K562 treated with DMSO at 1 percent for 4 hours (cell line): Measurements from ENCODE around the gene ASB4. TPM values are rescaled to one million over a fixed set of nuclear protein-coding genes. Genes with fewer than 3 reads are reported as not detected.

Experiments
- total RNA-seq: library from RNA; unstranded; fragments of 300-600 nt; gene quantifications from 2 replicates; pipeline ENCODE4 v1.2.3, GENCODE V29; 2022; ENCODE audit not compliant: insufficient read depth

ASB4 gene, protein sequence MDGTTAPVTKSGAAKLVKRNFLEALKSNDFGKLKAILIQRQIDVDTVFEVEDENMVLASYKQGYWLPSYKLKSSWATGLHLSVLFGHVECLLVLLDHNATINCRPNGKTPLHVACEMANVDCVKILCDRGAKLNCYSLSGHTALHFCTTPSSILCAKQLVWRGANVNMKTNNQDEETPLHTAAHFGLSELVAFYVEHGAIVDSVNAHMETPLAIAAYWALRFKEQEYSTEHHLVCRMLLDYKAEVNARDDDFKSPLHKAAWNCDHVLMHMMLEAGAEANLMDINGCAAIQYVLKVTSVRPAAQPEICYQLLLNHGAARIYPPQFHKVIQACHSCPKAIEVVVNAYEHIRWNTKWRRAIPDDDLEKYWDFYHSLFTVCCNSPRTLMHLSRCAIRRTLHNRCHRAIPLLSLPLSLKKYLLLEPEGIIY
- not detected in 2 replicates for total RNA-seq

GRCh38 chr7:95485391-95486123 lies at the start of gene ASB4:
ASB4 (plus strand) TSS chr7:95485943; CDS start chr7:95485972, 29 bp downstream.

Other genes starting within 250 kb of the ASB4 start
- not detected in 2 replicates for gene PON1, start 161.4 kb upstream of the ASB4 start, total RNA-seq
- not detected in 2 replicates for gene PON3, start 89.6 kb upstream of the ASB4 start, total RNA-seq
- gene PON2, start 50.9 kb upstream of the ASB4 start, total RNA-seq: 4.2 and 5.5 TPM in 2 replicates
- gene PDK4, start 110.6 kb downstream of the ASB4 start, total RNA-seq: not detected in 2 replicates